Activated CD4-positive, alpha-beta T cell treated with anti-CD3 and anti-CD28 coated beads, Interleukin-2, amount 50 U/mL, for 4 hours (primary cell): Measurements from ENCODE around the gene PPA1.
A peak's percentile ranks its signal among the peaks of the same experiment; 100 is the strongest.
"Not testable (repeated sequence)": the region's sequence is repeated elsewhere in the genome, so short reads cannot be mapped to it uniquely, and the experiment has no call there.

ENCODE experiments used
- DNase-seq, 2 experiments: peaks; one replicate each; pipeline ENCODE4 v3.0.0-alpha.2; 2020

The PPA1 gene

GRCh38 chr10:70201105-70201504 lies 32.1 kb downstream of the PPA1 start:
- no peak for DNase-seq

- no peak for DNase-seq
Measured at GRCh38 chr10:70198696-70199466, 34.3 kb downstream of the PPA1 start.

GRCh38 chr10:70197235-70197945 lies 35.8 kb downstream of the PPA1 start:
- DNase-seq = no peak

GRCh38 chr10:70193391-70193844 lies 39.8 kb downstream of the PPA1 start:
- DNase-seq = no peak

GRCh38 chr10:70192326-70192968 lies 40.8 kb downstream of the PPA1 start:
- no peak for DNase-seq

- no peak for DNase-seq
Measured at GRCh38 chr10:70191972-70192305, 41.3 kb downstream of the PPA1 start.

GRCh38 chr10:70191161-70191971 lies 41.9 kb downstream of the PPA1 start:
- no peak for DNase-seq

- no peak for DNase-seq
Measured at GRCh38 chr10:70190581-70190980, 42.6 kb downstream of the PPA1 start.

GRCh38 chr10:70190102-70190501 lies 43.1 kb downstream of the PPA1 start:
- DNase-seq = no peak

GRCh38 chr10:70188768-70189167 lies 44.5 kb downstream of the PPA1 start:
- no peak for DNase-seq

GRCh38 chr10:70186571-70186970 lies 46.7 kb downstream of the PPA1 start:
- no peak for DNase-seq

GRCh38 chr10:70186090-70186489 lies 47.1 kb downstream of the PPA1 start:
- DNase-seq = no peak

GRCh38 chr10:70183304-70183703 lies 49.9 kb downstream of the PPA1 start:
- no peak for DNase-seq

- DNase-seq = not testable (repeated sequence)
Measured at GRCh38 chr10:70179209-70179608, 54.0 kb downstream of the PPA1 start.

- DNase-seq = no peak
Measured at GRCh38 chr10:70178139-70178725, 55.0 kb downstream of the PPA1 start.

GRCh38 chr10:70176441-70176840 lies 56.8 kb downstream of the PPA1 start:
- DNase-seq = no peak

- DNase-seq = no peak
Measured at GRCh38 chr10:70175516-70175915, 57.7 kb downstream of the PPA1 start.

- DNase-seq = no peak
Measured at GRCh38 chr10:70174058-70174741, 59.0 kb downstream of the PPA1 start.

GRCh38 chr10:70169649-70170364 lies 63.4 kb downstream of the PPA1 start:
- peak in 1 of 2 experiments; percentile 18 for DNase-seq

GRCh38 chr10:70169011-70169410 lies 64.2 kb downstream of the PPA1 start:
- DNase-seq = no peak

GRCh38 chr10:70167246-70167645 lies 66.0 kb downstream of the PPA1 start:
- DNase-seq = no peak
